Subcutaneous adipose tissue (tissue), 4 donors: ENCODE results near the gene TRPV5. TPM values are rescaled to one million over a fixed set of nuclear protein-coding genes. Genes with fewer than 3 reads are reported as not detected.

Source experiments
- CTCF ChIP-seq: fragments of 450-650 bp; IDR thresholded peaks from one replicate; pipeline ENCODE4 v1.5.1; 2016; ENCODE audit warnings: low read depth, mild to moderate bottlenecking, control low read depth, antibody characterized with exemption, moderate library complexity
- total RNA-seq, 4 donors: library from RNA; depleted of rRNA; stranded (reverse); fragments of >200 nt; gene quantifications; one replicate each; pipeline ENCODE4 v1.1.0, GENCODE V29; 2016

The TRPV5 gene
- total RNA-seq, 4 donors from 2014 or later, result not detected

- no peak for TF ChIP-seq CTCF
These were observed 40.6 kb downstream of the TRPV5 start for GRCh38 chr7:142892951-142893350.

- no peak for TF ChIP-seq CTCF
These were observed 42.0 kb downstream of the TRPV5 start for GRCh38 chr7:142891490-142892082.

DNA sequence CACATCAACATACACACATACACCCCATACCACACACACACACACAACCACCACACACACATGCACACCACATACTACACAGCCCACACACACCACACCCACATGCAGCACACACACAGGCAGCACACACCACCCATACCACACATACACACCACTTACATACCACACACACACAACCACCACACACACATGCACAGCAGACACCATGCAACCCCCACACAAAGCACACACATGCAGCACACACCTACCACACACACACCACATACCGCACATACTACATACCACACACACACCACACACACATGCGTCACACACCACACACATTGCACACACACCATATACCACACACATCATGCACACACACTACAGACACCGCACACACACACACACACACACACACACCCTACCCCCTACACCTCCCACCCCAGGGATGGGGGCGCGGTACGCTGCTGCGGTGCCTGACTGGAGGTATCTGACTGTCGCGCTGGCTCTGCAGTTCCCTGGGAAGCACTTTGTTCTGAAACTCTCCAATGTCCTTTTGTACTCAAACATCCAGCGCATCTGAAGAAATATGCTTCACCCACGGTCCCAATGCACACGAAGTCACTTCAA is 42.6 kb downstream of the TRPV5 start:
- TF ChIP-seq CTCF, result no peak

DNA sequence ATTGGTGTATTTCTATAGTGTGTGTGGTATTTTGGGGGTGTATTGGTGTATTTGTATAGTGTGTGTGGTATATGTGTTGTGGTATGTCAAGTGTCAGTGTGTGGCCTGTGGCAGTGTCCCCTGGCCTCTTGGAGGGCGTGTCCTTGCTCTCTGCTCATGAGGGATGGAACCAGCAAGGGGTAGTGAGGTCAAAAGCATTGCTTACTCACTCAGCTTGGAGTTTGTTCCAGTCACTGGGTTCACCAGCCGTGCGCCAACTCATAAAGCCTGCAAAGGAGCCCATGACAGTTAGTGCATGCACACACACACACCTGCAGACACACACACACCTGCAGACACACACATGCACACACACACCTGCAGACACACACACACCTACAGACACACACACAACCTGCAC is 43.7 kb downstream of the TRPV5 start:
- TF ChIP-seq CTCF, result no peak

GRCh38 chr7:142887282-142888015 is 46.1 kb downstream of the TRPV5 start:
- no peak for TF ChIP-seq CTCF

DNA sequence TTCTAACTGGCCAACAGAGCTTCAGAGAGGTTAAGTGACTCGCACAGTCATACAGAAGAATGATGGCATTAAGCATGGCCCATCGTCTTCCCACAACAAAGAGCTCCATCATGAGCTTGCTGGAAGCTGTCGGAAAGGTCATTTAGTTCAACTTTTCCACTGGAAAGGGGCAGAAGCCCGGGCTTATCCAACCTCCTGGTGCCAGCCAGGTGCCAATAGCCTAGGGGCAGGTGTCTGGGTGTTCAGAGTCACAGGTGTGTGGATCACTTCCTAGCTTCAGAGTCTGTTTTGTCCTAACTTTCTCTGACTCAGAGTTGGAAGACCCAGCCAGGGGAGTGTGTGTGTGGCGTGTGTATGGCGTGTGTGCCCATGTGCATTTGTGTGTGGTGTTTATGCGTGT is 46.7 kb downstream of the TRPV5 start:
- no peak for TF ChIP-seq CTCF
